Stimulated activated CD4-positive, alpha-beta T cell treated with anti-CD3 and anti-CD28 coated beads, Interleukin-15, amount 100 ng/mL, for 1 hour (primary cell): ENCODE results near the gene SF3B5.
A peak's percentile ranks its signal among the peaks of the same experiment; 100 is the strongest.
"Not testable (repeated sequence)": the region's sequence is repeated elsewhere in the genome, so short reads cannot be mapped to it uniquely, and the experiment has no call there.

Experiments
- DNase-seq, 2 donors: peaks; one replicate each; pipeline ENCODE4 v3.0.0-alpha.2; 2020; ENCODE audit warnings: low read depth in 1 of 2, low spot score in 1 of 2

SF3B5 gene

DNA sequence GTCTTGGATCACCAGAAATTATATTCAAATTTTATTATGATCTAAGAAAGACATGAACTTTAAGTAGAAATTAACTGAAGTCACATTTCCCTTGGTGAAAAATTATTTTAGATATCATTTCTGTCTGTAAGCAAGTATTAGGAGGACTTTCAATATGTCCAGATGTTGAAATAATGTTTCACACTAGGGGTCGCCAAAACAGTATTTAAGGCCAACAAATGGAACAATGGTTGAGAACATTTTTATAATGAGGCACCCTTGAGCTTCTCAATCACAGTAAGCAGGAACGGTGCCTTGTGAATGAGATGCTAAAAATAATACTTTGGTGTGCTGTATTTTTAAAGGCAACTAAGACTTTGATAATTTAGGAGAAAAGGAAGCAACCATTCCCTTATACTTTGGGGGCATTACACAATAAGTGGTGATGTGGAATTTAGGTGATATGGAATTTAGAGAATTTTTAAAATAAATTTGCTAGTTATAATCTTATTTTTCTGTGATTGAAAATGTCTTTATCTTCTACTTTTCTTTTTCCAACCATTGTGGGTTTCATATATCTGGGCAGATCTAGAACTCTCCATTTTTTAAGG lies 9.6 kb upstream of the SF3B5 start:
- no peak for DNase-seq

DNA sequence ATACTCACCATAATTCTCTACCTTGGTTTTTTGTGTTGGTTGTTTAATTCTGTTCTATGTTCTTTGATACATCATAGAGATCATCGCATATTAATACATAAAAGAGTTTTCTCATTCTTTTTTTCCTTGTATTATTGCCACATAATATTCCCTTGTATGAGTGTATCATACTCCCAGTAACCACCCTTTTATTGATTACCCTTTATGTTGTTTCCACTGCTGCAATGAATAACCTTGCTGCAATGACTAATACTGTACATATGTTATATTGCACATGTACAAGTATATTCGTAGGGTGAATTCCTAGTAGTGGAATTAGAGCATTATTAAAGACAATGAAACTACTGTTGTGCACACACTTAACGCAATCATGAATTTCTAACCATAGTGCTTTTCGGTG lies 9.1 kb upstream of the SF3B5 start:
- no peak for DNase-seq

DNA sequence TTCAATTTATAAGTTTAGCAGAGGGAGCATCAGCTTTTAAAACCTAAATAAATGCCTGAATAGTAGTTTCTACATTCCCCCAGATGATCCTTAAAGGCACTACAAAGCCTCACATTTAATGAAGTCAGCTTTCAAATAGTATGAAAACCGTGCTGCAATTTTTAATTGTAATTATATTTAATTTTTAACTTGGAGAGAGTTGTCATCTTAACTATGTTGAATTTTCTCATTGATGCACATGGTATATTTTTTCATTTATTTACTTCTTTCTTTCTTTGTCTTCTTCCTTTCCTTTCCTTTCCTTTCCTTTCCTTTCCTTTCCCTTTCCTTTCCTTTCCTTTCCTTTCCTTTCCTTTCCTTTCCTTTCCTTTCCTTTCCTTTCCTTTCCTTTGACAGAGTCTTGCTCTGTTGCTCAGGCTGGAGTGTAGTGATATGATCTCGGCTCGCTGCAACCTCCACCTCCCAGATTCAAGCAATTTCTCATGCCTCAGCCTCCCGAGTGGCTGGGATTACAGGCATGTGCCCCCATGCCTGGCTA lies 7.7 kb upstream of the SF3B5 start:
- DNase-seq = no peak

DNA sequence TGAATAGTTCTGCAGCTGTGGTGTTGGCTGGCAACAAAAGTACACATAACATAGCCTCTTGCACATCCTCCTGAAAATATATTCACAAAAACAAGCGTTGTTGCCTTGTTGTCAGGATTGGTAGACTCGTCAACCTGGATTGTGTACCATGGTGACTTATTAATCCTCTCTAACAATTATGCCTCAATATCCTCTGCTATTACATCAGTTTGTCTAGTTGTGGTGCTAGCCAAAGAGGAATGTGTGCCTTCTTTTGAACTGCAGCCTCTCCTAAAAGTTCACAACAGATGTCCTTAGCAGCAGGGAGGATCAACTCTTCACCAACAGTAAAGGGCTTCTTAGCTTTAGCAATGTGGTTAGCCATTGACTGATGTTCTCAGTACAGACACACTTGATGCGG lies 3.6 kb upstream of the SF3B5 start:
- no peak for DNase-seq

DNA sequence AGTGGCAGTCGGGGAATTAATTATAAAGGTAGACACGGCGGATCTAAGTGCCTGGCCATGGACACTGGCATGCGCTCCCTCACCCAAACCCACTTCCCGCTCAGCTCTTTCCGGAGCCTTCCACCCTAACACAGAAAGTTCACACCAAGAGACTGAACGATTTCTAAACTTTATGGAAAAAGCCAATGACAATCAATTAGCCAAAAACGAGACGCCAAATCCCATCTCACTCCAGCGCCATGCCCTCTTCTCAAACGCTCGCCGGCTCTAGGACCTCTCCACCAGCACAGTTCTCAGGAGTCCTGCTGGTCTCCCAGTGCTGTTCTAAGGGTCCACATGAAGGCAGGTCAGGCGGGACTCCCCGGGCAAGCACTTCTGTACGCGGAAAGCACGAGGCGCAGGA lies 641 bp downstream of the SF3B5 start:
- DNase-seq = no peak

DNA sequence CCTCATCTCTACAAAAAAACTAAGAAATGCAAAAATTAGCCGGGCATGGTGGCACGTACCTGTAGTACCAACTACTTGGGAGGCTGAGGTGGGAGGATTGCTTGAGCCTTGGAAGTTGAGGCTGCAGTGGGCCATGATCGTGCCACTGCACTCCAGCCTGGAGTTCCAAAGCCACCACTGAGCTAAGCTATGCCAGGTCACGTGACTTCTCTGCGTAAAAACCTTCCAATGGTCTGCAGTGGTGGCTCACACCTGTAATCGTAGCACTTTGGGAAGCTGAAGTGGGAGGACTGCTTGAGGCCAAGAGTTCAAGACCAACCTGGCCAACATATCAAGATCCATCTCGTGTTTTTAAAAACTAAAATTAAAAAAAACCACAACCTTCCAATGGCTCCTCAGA lies 1.7 kb downstream of the SF3B5 start:
- no peak for DNase-seq

DNA sequence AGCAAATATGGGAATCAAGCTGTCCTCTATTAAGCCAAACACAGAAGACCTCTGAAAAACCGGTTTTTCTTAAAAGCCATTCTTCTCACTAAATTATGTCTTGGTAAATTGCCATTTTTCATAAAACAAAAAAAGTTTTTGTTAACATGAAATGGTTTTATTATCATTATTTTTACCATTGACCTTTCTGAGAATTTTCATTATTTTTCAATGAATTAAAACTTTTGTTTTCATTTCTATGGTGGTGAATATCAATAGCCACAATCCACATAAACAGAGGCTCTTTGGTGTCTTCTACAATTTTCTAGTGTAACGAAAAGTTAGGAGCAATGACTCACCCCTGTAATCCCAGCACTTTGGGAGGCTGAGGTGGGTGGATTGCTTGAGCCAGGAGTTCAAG lies 2.1 kb downstream of the SF3B5 start:
- no peak for DNase-seq

DNA sequence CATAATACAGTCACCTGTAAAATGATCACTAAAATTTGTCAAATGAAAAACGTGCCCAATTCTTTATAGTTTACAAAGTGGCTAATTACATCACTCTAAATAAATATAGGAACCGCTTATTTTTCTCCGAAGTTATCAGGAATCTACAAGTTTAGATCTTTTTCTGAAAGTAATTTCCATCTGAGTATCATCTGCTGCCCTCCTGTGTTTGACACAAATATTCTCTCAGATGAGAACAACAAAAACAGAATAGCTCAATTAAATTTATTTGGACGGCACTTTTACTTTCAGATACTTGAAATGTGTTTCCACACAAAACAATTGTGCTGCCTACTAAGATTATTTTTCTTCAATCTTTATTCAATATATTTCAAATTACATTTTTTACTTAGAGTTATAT lies 5.0 kb downstream of the SF3B5 start:
- no peak for DNase-seq

DNA sequence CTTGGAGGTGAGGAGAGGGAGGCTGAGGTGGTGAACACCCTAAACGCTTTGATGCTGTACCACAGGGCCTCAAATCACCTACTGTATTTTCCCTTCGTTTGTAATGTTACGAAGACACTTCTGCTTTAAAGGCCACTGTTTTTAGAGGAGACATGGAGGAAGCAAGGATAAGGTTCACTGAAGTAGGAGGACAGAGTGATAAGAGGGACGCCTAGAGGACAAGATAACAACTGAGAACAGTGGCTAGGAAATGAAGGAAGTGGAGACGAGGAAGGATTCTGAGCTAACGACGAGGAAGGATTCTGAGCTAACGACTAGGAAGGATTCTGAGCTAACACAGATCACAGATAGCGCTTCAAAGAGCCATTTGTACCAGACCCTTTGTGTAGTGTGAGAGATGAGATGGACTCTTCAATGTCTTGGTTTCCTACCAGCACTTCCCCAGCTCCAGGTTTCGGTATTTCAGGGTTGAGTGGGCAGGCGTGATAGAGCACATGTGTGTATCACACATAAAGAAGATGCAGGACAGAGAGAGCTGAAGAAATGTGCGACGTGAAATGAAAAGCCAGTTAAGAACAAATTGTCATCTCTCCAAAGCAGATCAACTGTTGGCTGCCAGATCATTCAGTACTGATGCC lies 7.5 kb downstream of the SF3B5 start:
- DNase-seq = no peak

DNA sequence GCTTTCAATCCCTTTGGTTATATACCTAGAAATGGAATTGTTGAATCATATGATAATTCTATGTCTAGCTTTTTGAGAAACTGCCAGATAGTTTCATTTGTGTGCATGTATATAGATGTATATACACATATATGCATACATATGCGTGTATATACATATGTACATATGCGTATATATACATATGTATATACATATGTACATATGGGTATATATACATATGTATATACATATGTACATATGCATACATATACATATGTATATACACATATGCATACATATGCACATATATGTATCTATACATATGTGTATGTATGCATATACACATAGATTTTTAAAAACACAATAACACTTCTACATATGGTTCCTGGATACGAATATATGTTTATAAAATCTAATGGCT lies 8.4 kb downstream of the SF3B5 start:
- no peak for DNase-seq

DNA sequence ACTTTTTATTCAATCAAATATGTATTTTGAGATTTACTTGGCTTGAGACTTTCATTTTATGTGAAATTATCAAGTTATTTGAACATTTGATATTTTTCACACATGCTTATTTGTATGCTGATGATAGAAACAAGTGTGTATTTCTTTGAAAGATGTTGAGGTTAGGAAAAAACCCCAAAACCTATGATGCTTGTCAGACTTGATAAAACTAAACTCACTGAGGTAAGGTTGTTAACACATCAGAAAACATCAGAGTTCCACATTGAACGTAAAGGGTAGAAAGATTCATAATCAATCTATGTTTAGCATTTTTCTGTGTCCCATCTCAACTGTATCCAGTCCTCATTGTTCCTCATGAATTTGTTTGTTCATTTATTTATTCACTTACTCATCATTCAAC lies 12.2 kb downstream of the SF3B5 start:
- DNase-seq = no peak

DNA sequence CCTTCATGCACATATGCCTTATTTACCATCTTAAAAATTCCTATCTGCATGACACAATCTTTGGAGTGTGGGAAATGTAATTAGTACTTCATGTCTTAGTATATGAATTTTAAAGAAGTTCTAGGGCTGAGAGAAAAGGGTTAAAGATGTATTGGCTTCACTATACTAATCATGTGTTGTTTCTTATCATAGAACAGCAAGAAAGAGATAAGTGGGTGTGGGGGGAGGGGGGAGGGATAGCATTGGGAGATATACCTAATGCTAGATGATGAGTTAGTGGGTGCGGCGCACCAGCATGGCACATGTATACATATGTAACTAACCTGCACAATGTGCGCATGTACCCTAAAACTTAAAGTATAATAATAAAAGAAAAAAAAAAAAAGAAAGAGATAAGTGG lies 13.0 kb downstream of the SF3B5 start:
- not testable (repeated sequence) for DNase-seq

DNA sequence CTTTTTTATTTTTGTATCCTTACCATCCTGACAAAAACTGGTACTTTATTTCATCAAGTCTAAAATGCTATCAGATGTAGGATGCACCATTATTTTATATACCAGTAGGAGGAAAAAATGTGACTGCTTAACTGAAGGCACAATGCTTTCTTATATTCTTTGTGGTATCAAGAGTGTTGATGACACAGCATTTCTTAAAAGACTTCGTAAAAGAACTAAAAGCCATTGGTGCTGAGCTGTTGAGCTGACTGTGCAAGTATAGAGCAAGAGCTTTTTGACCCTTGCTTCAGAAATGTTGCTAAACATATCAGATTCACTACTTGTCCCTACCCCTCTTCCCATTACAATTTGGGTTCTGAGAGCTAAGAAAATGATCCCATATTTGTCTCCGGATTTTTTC lies 17.5 kb downstream of the SF3B5 start:
- no peak for DNase-seq

DNA sequence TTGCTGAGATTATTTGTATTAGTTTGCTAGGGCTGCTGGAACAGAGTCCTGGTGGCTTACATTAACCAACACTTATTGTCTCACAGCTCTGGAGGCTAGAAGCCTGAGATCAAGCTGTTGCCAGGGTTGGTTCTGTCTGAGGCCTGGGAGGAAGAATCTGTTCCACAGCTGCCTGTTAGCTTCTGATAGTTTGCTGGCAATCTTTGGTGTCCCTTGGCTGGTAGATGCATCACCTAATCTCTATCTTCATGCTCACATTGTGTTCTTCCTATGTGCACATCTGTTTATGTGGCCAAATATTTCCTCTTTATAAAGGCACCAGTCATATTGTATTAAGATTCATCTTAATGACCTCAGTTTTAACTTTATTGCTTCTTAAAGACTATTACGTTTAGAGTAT lies 19.5 kb downstream of the SF3B5 start:
- DNase-seq = no peak

DNA sequence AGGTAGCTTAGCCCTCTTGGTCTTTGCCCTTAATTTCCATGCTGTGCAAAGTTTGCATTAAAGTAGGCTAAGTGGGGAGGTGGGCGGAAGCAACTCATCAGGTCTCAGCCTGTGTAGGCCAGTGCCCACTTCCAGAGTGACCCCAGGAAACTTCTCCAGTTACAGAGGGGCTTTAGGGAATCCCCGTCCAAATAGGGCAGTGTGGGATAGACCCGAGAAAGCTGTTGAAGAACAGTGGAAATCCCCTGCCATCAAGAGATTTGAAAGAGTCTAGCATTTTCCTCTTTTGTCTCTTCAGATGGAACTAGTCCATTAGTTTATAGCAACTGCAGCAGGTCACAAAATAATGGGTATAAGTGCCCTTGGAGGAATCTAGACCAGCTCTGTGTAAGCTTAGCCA lies 20.2 kb downstream of the SF3B5 start:
- no peak for DNase-seq

DNA sequence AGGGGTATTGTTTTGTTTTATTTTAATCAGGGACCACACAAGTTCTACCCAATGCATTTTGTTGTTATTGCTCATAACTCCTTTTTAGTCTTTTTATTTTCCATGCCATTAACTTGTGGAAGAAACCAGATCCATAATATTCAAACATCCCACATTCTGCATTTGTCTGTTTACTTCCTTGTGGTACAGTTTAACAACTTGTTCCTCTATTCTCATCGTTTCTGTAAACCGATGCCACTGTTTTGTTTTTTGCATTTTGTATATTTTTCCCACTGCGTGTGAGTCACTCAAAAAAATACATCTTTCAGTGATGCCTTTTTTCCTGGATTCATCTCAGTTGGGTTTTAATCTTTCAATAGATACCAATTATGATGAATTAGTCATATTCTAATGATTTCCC lies 22.3 kb downstream of the SF3B5 start:
- no peak for DNase-seq

DNA sequence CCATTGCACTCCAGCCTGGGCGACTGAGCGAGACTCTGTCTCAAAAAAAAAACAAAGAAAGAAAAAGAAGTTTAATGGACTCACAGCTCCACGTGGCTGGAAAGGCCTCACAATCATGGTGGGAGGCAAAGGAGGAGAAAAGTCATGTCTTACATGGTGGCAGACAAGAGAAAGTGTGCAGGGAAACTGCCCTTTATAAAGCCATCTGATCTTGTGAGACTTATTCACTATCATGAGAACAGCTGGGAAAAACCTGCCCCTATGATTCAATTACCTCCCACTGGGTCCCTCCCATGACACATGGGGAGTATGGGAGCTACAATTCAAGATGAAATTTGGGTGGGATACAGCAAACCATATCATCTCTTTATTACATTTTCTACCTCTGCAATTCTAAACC lies 25.9 kb downstream of the SF3B5 start:
- no peak for DNase-seq

DNA sequence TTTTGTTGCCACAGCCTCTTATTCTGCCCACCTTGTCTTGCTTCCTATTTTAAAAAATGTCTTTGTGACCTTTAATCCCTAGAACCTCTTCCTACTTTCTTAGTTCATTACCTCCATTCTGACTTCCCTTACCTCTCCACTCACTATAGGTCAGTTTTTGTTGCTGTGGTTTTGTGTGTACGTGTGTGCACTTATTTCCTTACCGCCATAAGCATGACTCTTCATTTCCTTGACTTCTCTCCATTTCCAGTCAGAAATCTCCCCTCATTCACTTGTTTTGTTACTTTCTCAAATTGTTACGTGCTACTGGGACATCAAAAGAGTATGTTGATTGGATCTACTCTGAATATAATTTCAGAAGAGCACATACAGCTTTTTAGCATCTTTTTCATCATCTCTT lies 26.6 kb downstream of the SF3B5 start:
- no peak for DNase-seq

DNA sequence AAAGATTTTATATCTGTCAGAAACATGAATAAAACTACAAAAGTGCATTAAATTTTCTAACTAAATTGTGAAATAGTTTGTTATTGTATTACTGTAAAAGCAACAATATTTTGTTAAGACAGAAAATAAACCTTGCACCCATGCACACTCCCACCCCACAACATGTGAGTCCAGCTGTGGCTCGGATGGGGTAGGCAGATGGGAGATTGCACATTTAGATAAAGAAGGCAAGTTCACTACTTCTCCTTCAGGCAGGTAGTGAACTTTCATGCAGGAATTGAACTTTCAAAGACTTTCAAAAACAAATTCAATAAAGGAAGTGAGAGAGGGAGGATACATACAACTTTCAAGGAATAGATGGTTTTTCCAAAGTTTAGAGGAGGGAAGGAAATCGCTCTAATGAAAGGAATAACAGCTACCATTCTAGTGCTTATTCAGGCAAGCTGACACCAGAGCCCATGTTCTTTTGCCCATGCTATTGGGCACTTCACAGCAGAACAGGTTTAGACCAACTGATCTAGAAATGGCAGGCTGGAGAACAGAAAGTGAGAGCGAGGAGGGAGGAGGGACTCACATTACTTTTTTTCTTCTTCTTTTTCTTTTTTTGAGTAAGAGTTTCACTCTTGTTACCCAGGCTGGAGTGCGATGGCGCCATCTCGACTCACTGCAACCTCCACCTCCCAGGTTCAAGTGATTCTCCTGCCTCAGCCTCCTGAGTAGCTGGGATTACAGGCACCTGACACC lies 28.5 kb downstream of the SF3B5 start:
- no peak for DNase-seq

DNA sequence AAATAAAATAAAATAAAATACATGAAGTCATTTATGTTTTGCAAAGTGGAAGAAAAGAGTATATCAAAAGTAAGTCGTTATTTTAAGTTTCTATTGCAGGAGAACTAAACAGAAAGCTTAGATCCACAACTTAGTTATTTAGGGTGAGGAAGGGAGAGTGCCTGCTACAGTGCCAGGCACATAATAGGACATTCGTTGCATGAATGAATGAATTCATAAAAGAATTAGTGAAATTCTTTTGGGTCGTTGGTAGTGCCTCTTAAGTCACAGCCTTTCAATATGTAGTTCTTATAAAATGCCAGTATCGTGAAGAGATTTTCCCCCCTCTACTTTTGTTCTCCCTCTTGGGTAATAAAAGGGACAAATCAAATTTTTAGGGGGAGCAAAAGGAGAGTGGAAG lies 29.1 kb downstream of the SF3B5 start:
- DNase-seq = no peak

DNA sequence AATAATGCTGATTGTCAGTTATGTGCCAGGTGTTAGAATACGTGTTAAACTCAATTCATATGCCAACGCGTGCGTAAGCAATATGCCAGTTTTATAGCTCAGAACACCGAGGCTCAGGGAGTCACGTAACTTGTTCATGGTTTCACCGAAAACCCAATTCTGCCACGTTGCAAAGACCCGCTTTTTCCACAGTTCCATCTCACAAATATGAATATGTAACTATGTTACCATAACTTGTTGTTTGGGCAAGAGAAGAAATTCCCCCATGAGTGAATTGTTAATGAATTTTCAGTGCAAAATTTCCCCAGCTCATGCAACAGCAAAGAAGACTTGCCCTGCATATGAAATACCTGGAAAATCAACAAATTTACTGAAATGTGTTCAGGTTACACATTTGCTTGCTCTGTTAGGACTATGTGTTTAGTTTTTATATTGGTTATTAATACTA lies 30.1 kb downstream of the SF3B5 start:
- no peak for DNase-seq

DNA sequence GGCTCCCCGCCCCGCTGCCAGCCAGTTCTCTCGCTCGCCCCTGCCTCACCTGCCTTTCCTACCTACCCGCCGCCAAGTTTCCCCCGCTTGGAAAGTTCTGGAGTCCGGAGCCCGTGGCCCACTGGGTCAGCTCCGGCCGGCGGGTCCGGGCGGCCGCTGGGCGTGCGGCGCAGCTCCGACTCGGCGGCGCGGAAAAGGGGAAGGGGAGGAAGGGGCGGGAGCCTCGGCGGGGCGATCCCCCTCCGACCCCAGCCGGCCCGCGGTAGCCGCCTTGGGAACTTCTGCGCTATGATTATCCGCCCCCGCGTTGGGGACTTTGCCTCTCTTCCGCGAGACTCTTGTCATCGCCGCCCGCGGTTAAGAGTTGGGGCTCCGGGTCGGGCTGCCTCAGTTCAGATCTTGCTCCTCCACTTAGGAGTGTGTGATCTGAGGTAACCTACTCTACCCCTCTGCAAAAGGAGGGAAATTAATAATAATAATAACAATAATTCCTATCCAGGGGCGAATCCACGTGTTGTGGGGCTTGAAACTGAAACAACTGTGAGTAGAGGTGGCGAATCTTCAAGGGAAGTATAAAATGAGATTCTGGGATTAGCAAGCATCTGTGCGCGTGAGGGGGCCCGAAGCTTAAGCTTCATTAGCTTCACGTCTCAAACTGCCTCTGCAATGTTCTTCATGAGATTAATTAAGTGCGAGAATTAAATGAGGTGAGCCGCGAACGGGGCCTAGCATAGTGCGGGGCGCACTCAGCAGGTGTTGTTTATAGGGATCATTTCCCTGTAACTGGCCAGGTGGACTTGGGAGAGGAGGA lies 30.8 kb downstream of the SF3B5 start:
- DNase-seq = peak in 1 of 2 donors; percentile 50
